Activated CD8-positive, alpha-beta memory T cell treated with anti-CD3 and anti-CD28 coated beads, Interleukin-2, amount 50 U/mL, for 1 hour (primary cell): ENCODE measurements around the gene WDR27.
"Not testable (repeated sequence)": the region's sequence is repeated elsewhere in the genome, so short reads cannot be mapped to it uniquely, and the experiment has no call there.

ENCODE experiments used
- DNase-seq: peaks from one replicate; pipeline ENCODE4 v3.0.0-alpha.2; 2020; ENCODE audit errors: extremely low read depth

The WDR27 gene

GRCh38 chr6:169521825-169522224 is 180.0 kb downstream of the WDR27 start:
- DNase-seq = no peak

DNA sequence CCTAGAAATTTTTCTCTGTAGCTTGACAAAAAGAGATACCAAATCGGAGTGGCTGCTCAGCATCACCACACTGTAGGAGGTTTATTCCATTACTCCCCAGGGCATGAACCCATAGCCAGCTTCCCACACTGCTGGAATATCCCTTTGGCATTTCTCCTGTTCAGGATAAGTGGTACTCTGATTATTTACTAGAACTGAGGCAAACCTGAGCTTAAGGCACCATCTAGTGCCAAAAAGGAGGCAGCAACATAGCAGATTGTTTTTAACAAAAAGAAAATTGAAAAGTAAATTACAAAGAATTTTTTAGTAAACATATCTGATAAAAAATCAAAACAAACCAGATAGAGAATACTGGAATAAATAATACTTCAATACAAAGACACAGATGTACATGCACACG is 181.7 kb downstream of the WDR27 start:
- DNase-seq = no peak

- DNase-seq = no peak
These were observed 183.4 kb downstream of the WDR27 start for GRCh38 chr6:169518451-169518850.

GRCh38 chr6:169513478-169514193 is 188.2 kb downstream of the WDR27 start:
- DNase-seq = no peak

- DNase-seq = not testable (repeated sequence)
These were observed 190.0 kb downstream of the WDR27 start for GRCh38 chr6:169511785-169512184.

DNA sequence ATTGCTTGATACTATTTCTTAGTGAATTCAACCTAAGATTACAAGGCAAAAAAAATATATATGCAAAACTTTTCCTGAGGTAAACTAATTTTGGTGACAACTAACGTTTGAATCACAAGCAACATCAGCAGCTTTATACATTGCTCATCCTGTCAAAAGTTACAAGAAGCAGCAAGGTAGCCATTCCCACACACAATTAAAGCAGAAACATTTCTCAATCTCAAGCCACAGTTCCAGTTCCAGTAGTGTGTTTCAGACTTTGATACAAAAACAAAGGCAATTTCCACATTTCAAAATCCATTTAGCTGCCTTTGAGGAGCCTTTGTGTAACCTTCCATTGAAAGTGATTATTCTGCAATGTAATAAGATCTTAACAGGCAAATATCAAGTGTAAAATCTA is 191.0 kb downstream of the WDR27 start:
- no peak for DNase-seq

DNA sequence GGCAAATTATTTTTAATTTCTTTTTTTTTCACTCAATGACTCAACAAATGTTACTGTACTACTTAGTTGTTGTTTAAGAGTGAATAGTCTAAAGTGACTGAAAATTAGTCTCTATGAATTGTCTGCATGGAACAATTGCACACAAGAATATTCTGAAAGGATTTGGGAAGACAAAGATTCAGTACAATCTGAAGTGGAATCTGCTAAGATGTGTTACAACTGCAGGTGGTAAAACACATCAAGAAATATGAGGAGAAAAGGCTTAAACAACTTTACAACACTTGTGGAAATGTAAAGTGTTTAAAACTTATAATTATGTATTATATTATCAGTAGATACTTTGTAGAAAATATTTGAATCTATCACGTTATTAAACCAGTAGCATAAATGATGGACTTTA is 193.4 kb downstream of the WDR27 start:
- no peak for DNase-seq

DNA sequence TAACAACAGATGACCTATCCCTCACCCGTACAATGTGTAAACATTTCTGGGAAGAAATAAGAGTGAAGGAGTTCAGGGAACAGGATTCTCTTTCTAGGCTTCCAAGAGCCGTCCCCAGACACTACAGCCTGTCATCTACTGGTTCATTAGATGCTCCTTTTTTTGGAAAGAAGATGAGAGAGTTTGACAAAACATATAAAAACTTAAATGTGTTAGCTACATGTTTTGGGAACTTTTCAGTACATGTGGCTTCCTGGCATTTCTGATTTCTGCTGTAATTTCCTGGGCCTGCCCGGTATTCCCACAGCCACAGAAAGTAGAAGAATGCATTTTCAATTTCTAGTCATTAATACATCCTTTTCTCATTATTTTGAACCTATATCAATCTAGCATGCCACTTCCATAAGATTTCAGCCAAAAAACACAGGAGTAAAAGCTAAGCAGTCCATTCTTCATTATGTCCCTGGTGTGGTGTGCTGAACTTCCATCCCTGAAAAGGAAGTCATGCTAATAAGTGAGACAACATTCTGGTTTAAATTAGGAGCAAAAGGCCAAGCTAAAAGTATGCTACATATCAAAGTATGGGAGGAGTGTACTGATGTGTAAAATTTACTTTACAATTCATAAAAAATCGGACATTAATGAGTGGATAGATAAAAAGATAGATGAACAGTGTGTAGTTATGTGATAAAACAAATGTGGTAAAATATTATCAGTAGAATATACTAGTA is 198.2 kb downstream of the WDR27 start:
- no peak for DNase-seq

DNA sequence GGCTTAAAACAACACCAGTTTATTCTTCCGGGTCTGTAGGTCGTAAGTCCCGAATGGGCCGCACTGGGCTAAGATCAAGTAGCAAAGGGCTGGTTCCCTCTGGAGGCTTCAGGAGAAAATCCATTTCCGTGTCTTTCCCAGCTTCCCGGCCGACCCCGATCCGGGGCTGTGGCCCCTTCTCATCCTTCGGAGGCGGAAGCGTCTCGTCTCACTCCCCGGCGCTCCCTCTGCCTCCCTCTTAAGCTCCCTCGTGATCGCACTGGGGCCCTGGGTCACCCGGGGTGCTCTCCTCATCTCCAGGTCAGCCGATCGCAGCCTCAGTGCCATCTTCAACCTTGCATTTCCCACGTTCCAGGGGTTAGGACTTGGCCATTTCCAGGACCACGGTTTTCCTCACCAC is 199.4 kb downstream of the WDR27 start:
- no peak for DNase-seq

- no peak for DNase-seq
These were observed 200.0 kb downstream of the WDR27 start for GRCh38 chr6:169501777-169502313.

- DNase-seq = no peak
These were observed 200.7 kb downstream of the WDR27 start for GRCh38 chr6:169501128-169501527.

DNA sequence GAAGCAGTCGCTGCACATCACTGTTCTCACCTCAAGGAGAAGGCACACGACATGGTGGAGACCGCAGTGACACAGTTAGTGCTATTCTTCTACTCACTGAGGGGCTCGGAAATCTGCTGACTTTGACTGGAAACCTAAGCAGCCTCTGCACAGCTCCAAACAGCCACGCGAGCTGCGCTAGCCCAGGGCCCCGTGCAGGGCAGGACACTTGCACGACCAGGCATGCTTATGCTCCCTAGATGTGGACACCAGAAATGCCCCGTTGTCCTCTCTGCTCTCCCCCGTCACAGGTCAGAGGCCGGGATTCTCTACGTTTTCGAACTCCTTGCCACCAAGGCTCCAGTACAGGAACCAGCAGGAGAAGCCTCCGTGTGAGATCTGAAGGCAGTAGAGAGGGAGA is 201.1 kb downstream of the WDR27 start:
- no peak for DNase-seq

GRCh38 chr6:169499848-169500247 is 202.0 kb downstream of the WDR27 start:
- DNase-seq = no peak

- DNase-seq = no peak
These were observed 202.8 kb downstream of the WDR27 start for GRCh38 chr6:169498916-169499513.

- no peak for DNase-seq
These were observed 206.2 kb downstream of the WDR27 start for GRCh38 chr6:169495601-169496000.

- DNase-seq = no peak
These were observed 207.8 kb downstream of the WDR27 start for GRCh38 chr6:169494038-169494437.

GRCh38 chr6:169491482-169491881 is 210.3 kb downstream of the WDR27 start:
- DNase-seq = no peak

DNA sequence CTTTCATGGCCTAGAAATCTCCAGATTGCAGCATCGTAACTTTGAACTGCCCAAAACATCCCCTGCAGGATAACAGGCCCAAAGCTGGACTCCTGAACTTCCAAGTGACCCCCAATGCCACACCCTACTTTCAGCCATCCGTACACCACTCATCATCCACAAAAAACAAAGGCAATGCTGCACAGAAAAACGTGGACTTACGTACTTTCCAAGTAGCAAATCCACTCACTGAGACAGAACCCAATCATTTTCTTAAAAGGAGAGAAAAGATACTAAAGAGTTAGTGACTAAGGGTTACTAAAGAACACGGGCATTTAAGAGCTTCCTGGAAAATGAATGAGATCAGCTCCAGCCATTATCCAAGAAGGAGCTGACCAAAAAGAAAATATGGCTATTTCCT is 211.0 kb downstream of the WDR27 start:
- no peak for DNase-seq

GRCh38 chr6:169490246-169490641 is 211.6 kb downstream of the WDR27 start:
- no peak for DNase-seq

DNA sequence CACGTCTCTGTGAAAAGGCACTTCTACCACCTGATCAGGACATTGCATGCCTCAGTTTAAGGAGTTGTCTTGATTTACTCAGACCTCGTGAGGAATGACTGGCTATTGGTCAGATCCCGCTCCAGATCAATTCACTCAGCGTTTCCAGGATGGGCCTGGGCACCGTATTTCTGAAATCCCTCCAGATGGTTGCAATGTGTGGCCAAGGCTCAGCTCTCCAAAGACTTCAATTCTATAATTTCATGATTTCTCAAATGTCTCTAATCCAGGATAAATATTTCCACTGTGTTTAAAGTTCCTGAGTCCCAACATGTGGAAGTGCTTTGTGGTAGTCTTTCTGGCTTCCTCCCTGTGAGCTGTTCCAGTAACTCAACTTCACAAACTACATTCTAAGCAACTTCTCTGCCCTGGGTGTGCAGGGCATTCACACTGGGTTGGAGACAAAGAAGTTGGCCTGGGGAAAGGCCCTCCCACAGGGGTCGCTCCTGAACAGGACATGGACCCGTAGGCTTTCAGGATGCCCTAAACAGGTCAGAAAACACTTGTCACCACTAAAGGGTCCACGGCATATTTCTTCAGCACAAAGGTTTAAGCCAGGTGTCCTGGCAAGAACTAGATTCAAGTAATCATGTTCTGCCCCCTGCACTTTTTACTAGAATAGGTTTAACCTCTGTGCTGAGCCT is 212.1 kb downstream of the WDR27 start:
- no peak for DNase-seq

DNA sequence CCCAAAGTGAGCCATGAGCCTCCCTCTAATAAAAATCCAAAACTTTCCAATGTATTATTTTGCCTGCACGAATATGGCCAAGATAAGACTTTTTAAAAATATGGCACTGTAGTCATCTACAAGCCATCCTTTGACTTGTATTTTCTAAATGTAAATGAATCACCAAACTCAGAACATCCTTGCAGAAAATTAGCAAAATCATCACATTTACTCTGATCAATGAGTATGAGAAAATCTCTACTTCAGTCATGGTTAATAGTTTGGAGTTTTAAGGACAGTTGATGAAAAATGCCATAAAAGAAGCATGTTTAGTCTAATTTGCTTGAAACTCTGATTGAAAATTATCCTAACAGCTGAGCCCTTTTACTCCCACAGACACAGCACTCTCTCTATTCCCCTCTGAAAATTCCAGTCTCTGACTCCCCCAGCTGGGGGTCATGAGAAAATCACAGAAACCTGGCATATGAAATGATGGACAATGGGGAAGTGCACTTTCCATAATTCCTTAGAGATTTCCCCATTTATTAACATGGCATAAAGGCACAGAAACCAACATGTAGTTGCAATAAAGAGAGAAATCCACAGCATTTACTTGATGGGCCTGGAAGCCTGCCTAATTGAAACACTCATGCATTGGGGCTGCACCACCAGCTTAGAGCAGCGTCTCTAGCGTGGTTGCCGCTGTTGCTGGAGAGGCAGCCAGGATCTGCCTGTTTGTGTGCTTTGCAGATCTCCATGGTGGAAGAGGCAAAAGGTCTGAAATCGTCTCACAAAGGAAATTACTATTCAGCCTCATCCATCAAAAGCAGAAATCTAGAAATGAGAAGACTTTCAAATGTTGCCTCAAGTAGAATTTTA is 214.0 kb downstream of the WDR27 start:
- no peak for DNase-seq
